ENCODE data around the gene LTF.
A peak's percentile ranks its signal among the peaks of the same experiment; 100 is the strongest.

The LTF gene

DNA sequence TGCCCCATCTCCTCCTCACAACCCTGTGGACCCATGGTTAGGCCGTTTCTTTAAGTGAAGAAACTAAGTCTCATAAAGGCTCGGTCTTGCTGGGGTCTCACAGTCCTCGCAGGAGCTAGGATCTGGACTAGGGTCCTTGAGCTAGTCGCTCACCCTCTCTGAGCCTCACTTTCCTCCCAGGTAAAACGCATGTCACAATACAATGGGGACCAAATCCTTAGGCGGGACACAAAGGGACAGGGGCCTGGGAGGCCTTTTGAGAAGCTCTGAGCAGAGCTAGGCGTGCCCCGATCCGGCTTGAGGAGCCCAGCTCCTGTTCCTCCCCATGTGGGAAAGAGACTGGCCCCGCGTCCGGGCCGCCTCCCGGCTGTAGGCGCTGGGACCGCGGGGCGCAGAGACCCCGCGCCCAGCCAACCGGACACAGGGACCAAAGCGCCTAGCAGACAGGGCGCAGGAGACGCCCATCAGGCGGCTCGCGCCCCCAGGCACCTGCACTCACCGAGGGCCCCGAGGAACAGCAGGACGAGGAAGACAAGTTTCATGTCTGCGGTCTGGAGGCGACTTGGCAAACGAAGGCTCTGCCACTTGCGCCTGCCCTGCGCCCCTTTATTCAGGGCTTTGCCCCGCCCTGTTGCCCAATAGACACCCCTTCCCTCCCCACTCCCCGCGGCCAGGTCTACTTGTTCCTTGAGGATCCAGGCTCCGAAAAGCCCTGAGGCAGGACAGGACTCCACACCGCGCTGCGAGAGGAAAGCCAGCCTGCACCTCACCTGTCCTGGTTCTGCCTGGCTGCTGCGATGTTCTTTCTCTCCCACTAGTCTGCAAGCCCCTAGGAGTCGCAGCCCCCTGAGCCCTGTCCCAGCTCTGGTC, at the start of gene LTF:
TSS of gene LTF (minus strand) at position 580 of the 870 bp plus-strand sequence. CDS start at position 542, 38 bp downstream.
- DNase-seq (no peak), ATAC-seq (no peak)
- peaks cover 0 to 7% of the 10 kb centered on the region in 2 donors for H3K9me3 Mint-ChIP-seq
- peaks cover 5% of the 10 kb centered on the region for H3K4me1 Mint-ChIP-seq
- H3K27ac Mint-ChIP-seq = no peak within 1 kb of the TSS
- H3K4me3 Mint-ChIP-seq = no peak within 1 kb of the TSS
- peaks cover 71% of the 10 kb centered on the region for H3K27me3 Mint-ChIP-seq

DNA sequence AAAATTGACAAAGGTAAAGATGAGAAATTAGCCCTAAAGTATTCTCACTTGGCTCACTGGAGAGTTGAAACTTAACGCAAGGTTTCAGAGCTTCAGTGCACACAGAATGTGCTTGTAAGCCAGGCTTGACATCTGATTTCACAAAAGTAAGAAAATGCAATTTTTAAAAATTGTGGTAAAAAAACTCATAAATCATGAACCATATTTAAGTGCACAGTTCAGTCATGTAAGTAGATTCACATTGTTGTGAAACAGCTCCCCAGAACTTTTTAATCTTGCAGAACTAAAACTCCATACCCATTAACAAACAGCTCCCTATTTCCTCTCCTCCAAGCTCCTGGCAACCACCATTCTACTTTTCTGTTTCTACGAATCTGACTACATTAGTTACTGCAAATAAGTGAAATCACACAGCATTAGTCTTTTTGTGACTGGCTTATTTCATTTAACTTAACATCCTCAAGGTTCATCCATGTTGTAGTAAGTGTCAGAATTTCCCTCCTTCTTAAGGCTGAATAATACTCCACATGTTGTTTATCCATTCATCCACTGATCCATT, 47.6 kb upstream of the LTF start:
- no peak for DNase-seq
- Mint-ChIP-seq H3K9me3 (no peaks in the 10 kb centered on the region), H3K27me3 (no peaks in the 10 kb centered on the region), H3K4me1 (peaks cover 5% of the 10 kb centered on the region), H3K4me3 (no peak overlapping the region), H3K27ac (peak overlapping the region in 1 of 2 donors; percentile 19)
- ATAC-seq = no peak

DNA sequence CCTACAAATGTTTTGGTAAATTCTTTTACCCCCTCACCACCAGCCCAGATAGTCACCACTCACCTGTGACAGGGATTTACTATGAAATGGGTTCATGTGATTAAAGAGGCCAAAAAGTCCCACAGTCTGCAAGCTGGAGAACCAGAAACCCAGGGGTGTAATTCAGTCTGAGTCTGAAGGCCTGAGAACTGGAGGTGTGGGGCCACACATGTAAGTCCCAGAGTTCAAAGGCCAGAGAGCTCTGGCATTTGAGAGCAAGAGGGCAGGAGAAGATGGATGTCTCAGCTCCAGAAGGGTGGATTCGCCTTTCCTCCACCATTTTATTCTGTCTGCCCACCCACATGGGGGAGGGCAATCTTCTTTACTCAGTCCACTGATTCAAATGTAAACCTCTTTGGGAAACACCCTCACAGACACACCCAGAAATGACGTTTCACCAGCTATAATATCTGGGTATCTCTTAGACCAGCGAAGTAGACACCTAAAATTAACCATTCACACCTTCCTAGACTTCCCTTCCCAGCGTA, 45.0 kb upstream of the LTF start:
- H3K4me3 Mint-ChIP-seq = no peak overlapping the region
- H3K4me1 Mint-ChIP-seq = peaks cover 11% of the 10 kb centered on the region
- no peaks in the 10 kb centered on the region for H3K27me3 Mint-ChIP-seq

DNA sequence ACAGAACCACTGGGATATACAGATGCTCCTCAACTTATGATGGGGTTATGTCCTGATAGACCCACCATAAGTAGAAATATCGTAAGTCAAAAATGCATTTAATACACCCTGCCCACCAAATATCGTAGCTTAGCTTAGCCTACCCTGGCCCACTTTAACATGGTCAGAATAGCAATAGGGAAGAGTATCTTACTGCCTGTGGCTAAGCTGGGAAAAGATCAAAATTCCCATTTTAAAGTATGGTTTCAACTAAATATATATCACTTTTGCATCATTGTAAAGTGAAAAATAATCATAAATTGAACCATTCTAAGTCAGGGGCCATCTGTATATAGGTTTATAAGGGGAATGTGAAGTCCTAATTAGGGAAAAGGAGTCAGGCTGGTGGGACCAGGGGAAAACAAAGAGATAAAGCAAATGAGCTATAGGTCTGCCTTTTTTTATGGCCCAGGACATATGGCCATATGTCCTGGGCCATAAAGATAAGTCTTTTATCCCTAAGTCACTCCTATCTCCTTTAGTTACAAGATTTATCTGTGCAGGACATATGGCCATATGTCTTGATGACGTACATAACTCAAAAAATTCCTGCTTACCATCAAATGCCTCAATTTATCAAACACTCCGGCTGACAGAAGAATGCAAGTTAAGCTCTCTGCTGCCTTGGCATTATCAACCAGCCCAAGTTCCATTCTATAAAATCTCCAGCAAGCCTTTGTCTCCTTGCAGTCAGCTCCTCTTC, 44.3 kb upstream of the LTF start:
- H3K9me3 Mint-ChIP-seq = peaks cover 6 to 10% of the 10 kb centered on the region in 2 donors
- no peak for DNase-seq
- ATAC-seq = no peak
- H3K4me3 Mint-ChIP-seq = no peak overlapping the region
- peaks cover 18% of the 10 kb centered on the region for H3K4me1 Mint-ChIP-seq
- H3K27ac Mint-ChIP-seq = no peak overlapping the region
- H3K27me3 Mint-ChIP-seq = no peaks in the 10 kb centered on the region

More for the DNA sequence above, 45.0 kb upstream of the LTF start:
- DNase-seq = no peak
- no peak for ATAC-seq
- no peak overlapping the region for H3K27ac Mint-ChIP-seq
- H3K9me3 Mint-ChIP-seq = peaks cover 6 to 9% of the 10 kb centered on the region in 2 donors

DNA sequence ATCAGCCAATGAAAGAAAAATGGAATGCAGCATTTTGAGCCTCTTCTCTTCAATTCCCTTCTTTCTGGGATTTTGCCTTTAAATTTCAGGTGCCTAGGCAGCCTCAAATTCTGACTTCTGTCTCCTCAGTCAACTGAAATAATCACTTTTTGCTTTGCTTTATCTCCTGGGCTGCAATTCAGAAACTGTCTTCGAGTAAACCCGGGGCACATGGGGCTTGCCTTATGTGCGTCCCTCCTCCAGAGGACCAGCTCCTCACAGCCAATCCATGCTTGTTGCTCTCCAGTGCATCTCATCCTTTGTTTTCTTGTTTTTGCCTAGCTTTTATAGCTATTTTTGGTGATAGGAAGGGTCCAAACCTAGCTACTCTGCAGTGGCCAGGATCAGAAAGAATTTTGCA, 41.8 kb upstream of the LTF start:
- ATAC-seq (no peak), DNase-seq (no peak)
- peaks cover 6 to 16% of the 10 kb centered on the region in 2 donors for H3K9me3 Mint-ChIP-seq
- H3K27me3 Mint-ChIP-seq = no peaks in the 10 kb centered on the region
- H3K27ac Mint-ChIP-seq = no peak overlapping the region
- peaks cover 25% of the 10 kb centered on the region for H3K4me1 Mint-ChIP-seq
- H3K4me3 Mint-ChIP-seq = no peak overlapping the region

DNA sequence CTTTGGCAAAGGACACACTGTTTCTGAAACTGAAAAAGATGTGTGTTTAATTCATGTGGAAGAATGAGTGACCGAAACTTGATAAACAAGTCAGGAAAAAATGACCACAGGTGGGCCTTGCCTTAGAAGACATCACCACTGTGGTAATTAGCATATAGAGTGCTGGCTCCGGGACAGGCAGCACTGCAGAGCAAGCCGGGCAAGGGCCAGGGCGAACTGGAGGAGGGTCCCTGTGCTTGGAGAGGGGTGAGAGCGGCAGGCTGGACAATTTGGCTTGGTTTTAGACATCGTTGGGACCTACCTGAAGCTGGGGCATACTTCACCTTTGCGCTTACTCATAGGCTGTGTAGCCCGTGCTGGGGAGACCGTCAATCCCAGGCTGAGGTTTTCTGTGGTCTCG, 41.2 kb upstream of the LTF start:
- peaks cover 27% of the 10 kb centered on the region for H3K4me1 Mint-ChIP-seq
- no peak overlapping the region for H3K4me3 Mint-ChIP-seq
- DNase-seq = no peak
- no peaks in the 10 kb centered on the region for H3K27me3 Mint-ChIP-seq
- H3K27ac Mint-ChIP-seq = no peak overlapping the region
- no peak for ATAC-seq
- H3K9me3 Mint-ChIP-seq = peaks cover 6 to 16% of the 10 kb centered on the region in 2 donors

DNA sequence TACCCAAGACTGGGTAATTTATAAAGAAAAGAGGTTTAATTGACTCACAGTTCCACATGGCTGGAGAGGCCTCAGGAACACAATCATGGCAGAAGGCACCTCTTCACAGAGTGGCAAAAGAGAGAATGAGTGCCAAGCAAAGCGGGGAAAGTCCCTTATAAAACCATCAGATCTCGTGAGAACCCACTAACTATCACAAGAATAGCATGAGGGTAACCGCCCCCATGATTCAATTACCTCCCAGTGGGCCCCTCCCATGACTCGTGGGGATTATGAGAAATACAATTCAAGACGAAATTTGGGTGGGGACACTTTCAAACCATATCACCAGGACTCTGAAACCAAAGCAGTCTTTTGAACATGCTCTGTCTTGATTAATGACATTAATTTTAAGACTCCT, 40.1 kb upstream of the LTF start:
- Mint-ChIP-seq H3K27ac (no peak overlapping the region), H3K9me3 (peaks cover 6 to 16% of the 10 kb centered on the region in 2 donors), H3K27me3 (no peaks in the 10 kb centered on the region), H3K4me3 (no peak overlapping the region), H3K4me1 (peaks cover 32% of the 10 kb centered on the region)
- DNase-seq = peak; percentile 10 to 28
- ATAC-seq = peak; percentile 58

DNA sequence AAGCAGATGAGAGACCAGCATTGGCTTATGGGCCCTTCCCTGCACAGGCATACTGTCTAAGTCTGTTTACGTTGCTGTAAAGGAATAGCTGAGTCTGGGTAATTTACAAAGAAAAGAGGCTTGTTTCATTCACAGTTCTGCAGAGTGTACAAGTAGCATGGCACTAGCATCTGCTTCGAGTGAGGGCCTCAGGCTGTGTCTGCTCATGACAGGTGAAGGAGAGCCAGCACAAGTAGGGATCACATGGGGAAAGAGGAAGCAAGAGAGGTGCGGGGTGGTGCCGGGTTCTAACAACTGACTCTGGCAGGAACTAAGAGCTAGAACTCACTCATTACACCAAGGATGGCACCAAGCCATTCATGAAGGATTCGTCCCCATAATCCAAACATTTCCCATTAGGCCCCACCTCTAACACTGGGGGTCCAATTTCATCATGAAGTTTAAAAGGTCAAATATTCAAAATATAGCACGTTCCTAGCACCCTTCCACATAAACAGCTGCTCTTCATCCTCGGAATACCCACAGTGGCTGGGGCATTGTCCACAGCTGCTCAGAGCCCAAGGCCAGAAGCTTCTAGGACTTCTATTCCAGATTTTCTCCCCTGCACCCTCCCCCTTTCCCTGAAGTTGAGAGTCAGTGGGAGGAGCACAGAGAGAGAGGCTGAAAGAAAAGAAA, 38.6 kb upstream of the LTF start:
- H3K27ac Mint-ChIP-seq = no peak overlapping the region
- H3K27me3 Mint-ChIP-seq = no peaks in the 10 kb centered on the region
- no peak overlapping the region for H3K4me3 Mint-ChIP-seq
- DNase-seq (no peak), ATAC-seq (no peak)
- peaks cover 32% of the 10 kb centered on the region for H3K4me1 Mint-ChIP-seq
- peaks cover 6 to 16% of the 10 kb centered on the region in 2 donors for H3K9me3 Mint-ChIP-seq

DNA sequence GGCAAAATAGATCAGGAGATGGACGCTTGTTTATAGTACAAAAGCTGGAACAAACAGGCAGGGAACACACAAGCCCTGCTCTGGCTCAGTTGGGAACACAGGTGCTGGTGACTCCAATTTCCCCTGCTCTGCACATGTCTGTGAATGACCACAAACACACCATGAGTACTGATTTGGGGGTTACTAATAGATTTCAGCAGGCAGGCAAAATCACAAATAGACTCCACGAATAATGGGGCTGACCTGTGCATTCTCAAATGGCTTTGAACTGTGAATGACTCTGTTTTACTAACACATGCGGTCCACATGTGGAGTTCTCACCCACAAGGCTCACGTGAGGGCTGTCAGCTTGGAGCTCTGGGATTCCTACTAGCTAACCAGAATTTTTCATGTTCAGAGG, 37.0 kb upstream of the LTF start:
- DNase-seq (no peak), ATAC-seq (no peak)
- Mint-ChIP-seq H3K27me3 (no peaks in the 10 kb centered on the region), H3K27ac (no peak overlapping the region), H3K9me3 (peaks cover 6 to 16% of the 10 kb centered on the region in 2 donors), H3K4me1 (peaks cover 32% of the 10 kb centered on the region), H3K4me3 (no peak overlapping the region)

DNA sequence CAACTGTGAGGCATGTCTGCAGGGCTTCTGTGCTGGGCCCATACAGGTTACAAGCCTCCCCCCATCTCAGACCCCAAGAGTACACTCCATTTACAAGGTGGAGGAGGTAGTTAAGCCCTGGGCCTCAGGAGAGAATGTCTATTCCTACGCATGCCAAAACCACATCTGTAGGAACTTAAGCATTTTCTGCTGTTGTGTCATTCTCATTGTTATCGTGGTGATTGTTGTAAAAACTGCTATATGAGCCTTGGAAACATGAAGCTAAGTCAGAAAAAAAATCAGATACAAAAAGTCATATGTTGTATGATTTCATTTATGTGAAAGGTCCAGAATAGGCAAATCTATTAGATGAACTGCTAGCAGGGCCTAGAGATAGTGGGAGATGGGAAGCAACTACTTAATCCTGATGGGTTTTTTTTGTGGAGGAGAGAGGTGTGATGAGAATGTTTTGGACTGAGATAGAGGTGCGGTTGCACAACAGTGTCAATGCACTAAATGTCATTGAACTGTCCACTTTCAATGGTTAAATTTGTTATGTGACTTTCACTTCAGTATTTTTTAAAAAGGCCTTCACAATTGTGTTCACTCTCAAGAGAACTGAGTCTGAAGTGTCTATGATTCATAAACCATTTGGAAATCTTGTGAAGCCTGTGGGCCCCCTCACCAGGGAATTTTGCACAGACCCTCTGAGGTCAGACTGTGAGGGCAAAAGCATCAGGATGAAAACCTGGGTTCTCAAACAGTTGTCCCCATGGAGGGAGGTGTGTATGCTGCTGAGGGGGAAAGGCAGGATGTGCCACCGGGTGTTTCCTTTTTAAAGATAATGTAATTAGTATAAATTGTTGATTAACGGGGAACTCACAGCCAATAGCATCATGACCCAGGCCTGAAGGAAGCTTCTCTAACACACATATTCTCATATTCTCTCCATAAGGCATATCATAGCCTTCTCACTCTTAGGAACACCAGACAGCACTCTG, 36.2 kb upstream of the LTF start:
- peak overlapping the region in 1 of 2 donors; percentile 43 for H3K27ac Mint-ChIP-seq
- H3K4me3 Mint-ChIP-seq = no peak overlapping the region
- ATAC-seq (no peak), DNase-seq (no peak)
- peaks cover 32% of the 10 kb centered on the region for H3K4me1 Mint-ChIP-seq
- peaks cover 6 to 16% of the 10 kb centered on the region in 2 donors for H3K9me3 Mint-ChIP-seq
- no peaks in the 10 kb centered on the region for H3K27me3 Mint-ChIP-seq

DNA sequence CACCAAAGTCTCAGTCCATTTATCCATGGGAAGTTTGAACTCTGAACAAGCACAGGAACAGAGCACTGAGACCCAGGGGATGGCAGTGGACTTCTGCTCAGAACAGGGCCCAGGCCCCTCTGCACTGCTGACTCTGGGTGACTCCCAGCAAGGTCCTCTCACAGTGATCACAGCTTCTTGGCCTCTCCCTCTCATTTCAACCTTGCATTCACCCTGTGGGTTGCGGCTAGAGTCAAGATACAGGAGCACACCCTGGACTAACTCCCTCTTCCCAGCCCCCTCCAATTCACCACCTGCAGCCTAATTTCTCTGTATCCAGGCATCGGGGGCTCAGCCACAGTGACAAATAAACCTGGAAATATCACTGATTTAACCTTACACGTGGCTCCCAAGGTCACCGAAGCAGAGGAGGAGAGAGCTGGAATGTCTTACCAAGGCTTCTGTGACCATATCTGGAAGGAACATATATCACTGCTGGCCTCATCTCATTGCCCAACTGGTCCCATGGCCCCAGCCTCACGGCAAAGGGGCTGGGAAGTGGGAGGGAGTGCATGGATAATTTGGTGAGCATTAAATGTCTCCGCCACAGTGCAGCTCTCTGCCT, 34.3 kb upstream of the LTF start:
- DNase-seq = no peak
- no peak for ATAC-seq
- H3K27me3 Mint-ChIP-seq = no peaks in the 10 kb centered on the region
- H3K27ac Mint-ChIP-seq = no peak overlapping the region
- no peak overlapping the region for H3K4me3 Mint-ChIP-seq
- H3K4me1 Mint-ChIP-seq = peaks cover 14% of the 10 kb centered on the region
- H3K9me3 Mint-ChIP-seq = peaks cover 0 to 5% of the 10 kb centered on the region in 2 donors

DNA sequence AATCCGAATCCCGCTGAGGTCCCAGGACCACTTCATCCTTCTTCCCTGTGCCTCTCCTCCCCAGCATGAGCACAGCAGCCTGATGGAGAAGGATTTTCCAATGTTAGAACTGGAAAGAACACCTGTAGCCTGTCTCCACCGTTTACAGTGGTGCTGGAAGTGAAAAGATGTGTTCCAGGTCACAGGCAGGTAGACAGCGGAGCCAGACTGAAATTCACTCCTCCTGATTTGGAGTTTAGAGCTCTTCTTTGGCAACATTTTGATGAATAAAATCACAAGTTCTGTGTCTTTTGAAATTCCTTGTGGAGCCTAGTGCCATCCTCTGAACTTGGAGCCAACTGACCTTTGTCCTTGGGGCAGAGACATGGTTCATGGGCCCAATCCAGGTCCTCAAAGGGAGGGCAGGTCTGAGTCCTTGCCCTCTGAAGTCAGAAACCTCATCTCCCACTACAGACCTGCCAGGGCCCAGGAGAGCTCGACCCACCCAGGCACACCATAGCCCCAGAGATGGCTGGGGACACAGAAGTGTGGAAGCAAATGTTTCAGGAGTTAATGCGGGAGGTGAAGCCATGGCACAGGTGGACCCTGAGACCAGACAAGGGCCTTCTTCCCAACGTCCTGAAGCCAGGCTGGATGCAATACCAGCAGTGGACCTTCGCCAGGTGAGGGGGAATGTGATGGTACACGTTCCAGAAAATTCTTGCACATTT, 33.0 kb upstream of the LTF start, which contains the start of gene RTP3:
TSS of gene RTP3 (plus strand) at position 421 of the 710 bp plus-strand sequence. CDS start at position 508, 87 bp downstream.
- Mint-ChIP-seq H3K9me3 (no peaks in the 10 kb centered on the region), H3K27ac (peak within 1 kb of the TSS; percentile 64 to 76), H3K27me3 (no peaks in the 10 kb centered on the region), H3K4me3 (no peak within 1 kb of the TSS), H3K4me1 (peaks cover 7% of the 10 kb centered on the region)
- no peak for ATAC-seq
- no peak for DNase-seq

DNA sequence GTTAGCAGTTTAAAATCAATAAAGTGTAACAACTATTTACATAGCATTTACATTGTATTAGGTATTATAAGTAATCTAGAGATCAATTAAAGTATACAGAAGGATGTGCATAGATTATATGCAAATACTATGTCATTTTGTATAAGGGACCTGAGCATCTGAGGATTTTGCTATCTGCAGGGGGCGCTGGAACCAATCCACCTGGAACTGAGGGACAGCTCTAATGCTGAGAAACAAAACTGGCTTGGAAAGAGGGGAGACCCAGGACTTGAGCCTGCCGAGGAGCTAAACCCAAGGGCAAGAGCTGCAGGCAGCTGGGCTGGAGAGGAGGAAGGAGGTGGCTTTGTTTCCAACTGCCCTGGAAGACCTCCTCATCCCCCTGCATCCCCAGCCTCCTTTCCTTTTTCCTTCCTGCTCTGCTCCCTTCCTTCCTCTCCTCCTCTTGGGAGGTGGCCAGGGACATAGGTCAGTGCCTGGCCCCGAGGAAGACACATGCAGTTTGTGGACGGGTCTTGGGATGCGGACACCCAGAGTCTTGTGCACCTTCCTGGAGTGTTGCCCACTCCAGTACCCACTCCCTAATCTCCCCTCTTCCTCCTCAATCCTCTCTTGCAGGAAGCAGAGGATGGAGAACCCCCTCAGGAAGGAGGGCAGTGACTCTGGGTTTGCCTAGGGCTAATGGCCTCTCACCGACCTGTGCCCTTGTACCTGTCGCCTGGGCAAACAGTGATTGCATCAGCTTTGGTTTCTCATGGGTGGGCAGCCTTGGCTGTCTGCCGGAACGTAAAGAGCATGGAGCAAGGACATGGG, 32.2 kb upstream of the LTF start:
- DNase-seq = peak; percentile 19 to 25
- no peak overlapping the region for H3K4me3 Mint-ChIP-seq

More for the DNA sequence above, 32.2 kb upstream of the LTF start:
- no peak for ATAC-seq
- Mint-ChIP-seq H3K27me3 (no peaks in the 10 kb centered on the region), H3K4me1 (peaks cover 7% of the 10 kb centered on the region), H3K9me3 (no peaks in the 10 kb centered on the region), H3K27ac (peak overlapping the region in 1 of 2 donors; percentile 37)

All from stimulated activated naive CD8-positive, alpha-beta T cell treated with anti-CD3 and anti-CD28 coated beads, Interleukin-15, amount 100 ng/mL, for 72 hours (primary cell).